Upper lobe of right lung (tissue), 1 donor: ENCODE results near the gene LRMDA. TPM values are rescaled to one million over a fixed set of nuclear protein-coding genes. Genes with fewer than 3 reads are reported as not detected.

Source experiments
- ATAC-seq: fragments of 200-7000 bp; cut with Tn5 transposase; one replicate; pipeline ENCODE4 v1.9.1; 2020; ENCODE audit warnings: mild to moderate bottlenecking, moderate library complexity
- DNase-seq: peaks from one replicate; pipeline ENCODE4 v3.0.0-alpha.2; 2020
- H3K27ac ChIP-seq: fragments of 200-600 bp; one replicate; pipeline ENCODE4 v1.8.0; 2022
- H3K27me3 ChIP-seq: fragments of 200-600 bp; one replicate; pipeline ENCODE4 v1.8.0; 2022; ENCODE audit warnings: mild to moderate bottlenecking
- H3K36me3 ChIP-seq: fragments of 200-600 bp; one replicate; pipeline ENCODE4 v1.8.0; 2022
- H3K4me1 ChIP-seq: fragments of 200-600 bp; one replicate; pipeline ENCODE4 v1.8.0; 2022
- H3K4me3 ChIP-seq: fragments of 200-600 bp; one replicate; pipeline ENCODE4 v1.8.0; 2022; ENCODE audit warnings: mild to moderate bottlenecking
- H3K9me3 ChIP-seq: fragments of 200-600 bp; one replicate; pipeline ENCODE4 v1.8.0; 2022
- intact Hi-C: fragments of 100-400 bp; cut with DNase I; formaldehyde crosslinking; loops from one replicate; pipeline ENCODE4 v1.11.0; 2022
- total RNA-seq: library from RNA; stranded (reverse); fragmentation: NEBNext Ultra II Directional; extraction: Animal tissue kit (Norgen Biotek cat#: 25700); gene quantifications from one replicate; pipeline ENCODE4 v1.2.1, GENCODE V29; 2021
- TF ChIP-seq, protein P1 (sequence below): fragments of 200-600 bp; IDR thresholded peaks from one replicate; pipeline ENCODE4 v1.8.0; 2022; ENCODE audit warnings: antibody characterized with exemption
- donor health status: DM: no; HTN: yes; CAD: no; lungs with severe emphysema.

LRMDA gene
- total RNA-seq, 1 donor from 2014 or later, result 20.0 TPM

DNA sequence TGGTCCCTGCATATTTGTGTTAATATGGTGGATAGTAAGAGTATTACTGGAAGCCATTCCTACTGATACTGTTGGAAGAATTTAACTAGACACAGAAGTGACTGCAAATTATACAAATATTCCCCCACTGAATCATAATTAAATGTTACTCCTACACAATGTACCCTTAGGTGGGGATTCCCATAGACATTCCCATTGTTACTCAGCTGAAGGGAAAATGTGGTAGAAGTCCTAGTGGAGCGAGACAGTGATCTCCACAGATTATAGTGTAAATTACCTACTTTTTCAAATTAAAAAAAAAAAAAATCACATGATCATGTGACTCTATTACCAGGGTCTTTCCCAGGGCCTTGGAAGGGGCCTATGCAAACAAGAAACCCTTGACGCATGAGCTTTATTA lies 611.8 kb downstream of the LRMDA start:
- Histone ChIP-seq H3K27me3 (no peaks in the 10 kb centered on the region), H3K9me3 (no peaks in the 10 kb centered on the region), H3K27ac (no peak overlapping the region), H3K36me3 (no peaks in the 10 kb centered on the region), H3K4me3 (no peak overlapping the region), H3K4me1 (no peaks in the 10 kb centered on the region)
- DNase-seq (no peak), ATAC-seq (no peak)
- TF ChIP-seq, protein P1, sequence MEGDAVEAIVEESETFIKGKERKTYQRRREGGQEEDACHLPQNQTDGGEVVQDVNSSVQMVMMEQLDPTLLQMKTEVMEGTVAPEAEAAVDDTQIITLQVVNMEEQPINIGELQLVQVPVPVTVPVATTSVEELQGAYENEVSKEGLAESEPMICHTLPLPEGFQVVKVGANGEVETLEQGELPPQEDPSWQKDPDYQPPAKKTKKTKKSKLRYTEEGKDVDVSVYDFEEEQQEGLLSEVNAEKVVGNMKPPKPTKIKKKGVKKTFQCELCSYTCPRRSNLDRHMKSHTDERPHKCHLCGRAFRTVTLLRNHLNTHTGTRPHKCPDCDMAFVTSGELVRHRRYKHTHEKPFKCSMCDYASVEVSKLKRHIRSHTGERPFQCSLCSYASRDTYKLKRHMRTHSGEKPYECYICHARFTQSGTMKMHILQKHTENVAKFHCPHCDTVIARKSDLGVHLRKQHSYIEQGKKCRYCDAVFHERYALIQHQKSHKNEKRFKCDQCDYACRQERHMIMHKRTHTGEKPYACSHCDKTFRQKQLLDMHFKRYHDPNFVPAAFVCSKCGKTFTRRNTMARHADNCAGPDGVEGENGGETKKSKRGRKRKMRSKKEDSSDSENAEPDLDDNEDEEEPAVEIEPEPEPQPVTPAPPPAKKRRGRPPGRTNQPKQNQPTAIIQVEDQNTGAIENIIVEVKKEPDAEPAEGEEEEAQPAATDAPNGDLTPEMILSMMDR, result no peak
- intact Hi-C loops, result no loop called here

DNA sequence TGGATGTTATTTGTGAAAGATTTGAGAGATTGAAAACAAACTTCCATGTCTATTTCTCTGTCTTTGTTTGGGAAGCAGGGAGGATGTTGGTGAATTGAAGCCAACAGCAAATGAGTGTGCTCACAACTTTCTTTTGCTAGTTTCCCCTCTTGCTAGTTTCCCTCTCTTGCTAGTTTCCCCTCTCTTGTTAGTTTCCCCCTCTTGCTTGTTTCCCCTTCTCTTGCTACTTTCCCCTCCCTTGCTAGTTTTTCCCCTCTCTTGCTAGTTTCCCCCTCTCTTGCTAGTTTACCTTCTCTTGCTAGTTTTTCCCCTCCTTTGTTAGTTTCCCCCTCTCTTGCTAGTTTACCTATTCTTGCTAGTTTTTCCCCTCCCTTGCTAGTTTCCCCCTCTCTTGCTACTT lies 613.3 kb downstream of the LRMDA start:
- intact Hi-C loops, result no loop called here
- no peak for ATAC-seq

DNA sequence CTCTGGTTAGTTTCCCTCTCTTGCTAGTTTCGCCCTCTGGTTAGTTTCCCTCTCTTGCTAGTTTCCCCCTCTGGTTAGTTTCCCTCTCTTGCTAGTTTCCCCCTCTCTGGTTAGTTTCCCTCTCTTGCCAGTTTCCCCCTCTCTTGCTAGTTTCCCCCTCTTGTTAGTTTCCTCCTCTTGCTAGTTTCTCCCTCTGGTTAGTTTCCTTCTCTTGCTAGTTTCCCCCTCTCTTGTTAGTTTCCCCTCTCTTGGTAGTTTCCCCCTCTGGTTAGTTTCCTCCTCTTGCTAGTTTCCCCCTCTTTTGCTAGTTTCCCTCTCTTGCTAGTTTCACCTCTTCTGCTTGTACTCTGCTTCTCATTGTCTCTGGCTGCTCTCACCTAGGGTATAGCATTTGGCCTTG lies 613.8 kb downstream of the LRMDA start:
- ATAC-seq (no peak), DNase-seq (no peak)
- Histone ChIP-seq H3K4me3 (no peak overlapping the region), H3K4me1 (no peaks in the 10 kb centered on the region), H3K27ac (no peak overlapping the region), H3K36me3 (no peaks in the 10 kb centered on the region), H3K9me3 (no peaks in the 10 kb centered on the region), H3K27me3 (no peaks in the 10 kb centered on the region)
- TF ChIP-seq, protein P1, result no peak
- intact Hi-C loops, result no loop called here

More for the DNA sequence above, 613.3 kb downstream of the LRMDA start:
- Histone ChIP-seq H3K4me1 (no peaks in the 10 kb centered on the region), H3K27me3 (no peaks in the 10 kb centered on the region), H3K9me3 (no peaks in the 10 kb centered on the region), H3K27ac (no peak overlapping the region), H3K36me3 (no peaks in the 10 kb centered on the region), H3K4me3 (no peak overlapping the region)
- TF ChIP-seq, protein P1, result no peak
- DNase-seq, result no peak

DNA sequence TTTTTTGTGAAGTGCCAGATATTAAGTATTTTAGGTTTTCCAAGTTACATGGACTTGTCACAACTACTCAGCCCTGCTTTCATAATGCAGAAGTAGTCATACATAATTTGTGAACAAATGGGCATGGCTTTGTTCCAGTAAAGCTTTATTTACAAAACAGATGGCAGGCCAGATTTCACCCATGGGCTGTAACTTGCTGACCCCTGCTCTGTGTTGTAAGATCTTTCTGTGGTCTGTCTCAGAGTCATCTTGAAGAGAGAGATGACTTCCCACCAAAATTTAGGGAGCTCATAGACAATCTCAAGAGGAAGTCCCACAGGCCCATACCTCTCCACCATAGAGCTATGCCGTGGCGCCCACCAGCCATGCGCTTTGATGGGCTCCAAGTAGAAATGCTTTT lies 616.1 kb downstream of the LRMDA start:
- Histone ChIP-seq H3K4me3 (no peak overlapping the region), H3K27ac (no peak overlapping the region), H3K9me3 (no peaks in the 10 kb centered on the region), H3K36me3 (no peaks in the 10 kb centered on the region), H3K27me3 (no peaks in the 10 kb centered on the region), H3K4me1 (no peaks in the 10 kb centered on the region)
- TF ChIP-seq, protein P1, result no peak
- ATAC-seq (no peak), DNase-seq (no peak)
- intact Hi-C loops, result no loop called here

DNA sequence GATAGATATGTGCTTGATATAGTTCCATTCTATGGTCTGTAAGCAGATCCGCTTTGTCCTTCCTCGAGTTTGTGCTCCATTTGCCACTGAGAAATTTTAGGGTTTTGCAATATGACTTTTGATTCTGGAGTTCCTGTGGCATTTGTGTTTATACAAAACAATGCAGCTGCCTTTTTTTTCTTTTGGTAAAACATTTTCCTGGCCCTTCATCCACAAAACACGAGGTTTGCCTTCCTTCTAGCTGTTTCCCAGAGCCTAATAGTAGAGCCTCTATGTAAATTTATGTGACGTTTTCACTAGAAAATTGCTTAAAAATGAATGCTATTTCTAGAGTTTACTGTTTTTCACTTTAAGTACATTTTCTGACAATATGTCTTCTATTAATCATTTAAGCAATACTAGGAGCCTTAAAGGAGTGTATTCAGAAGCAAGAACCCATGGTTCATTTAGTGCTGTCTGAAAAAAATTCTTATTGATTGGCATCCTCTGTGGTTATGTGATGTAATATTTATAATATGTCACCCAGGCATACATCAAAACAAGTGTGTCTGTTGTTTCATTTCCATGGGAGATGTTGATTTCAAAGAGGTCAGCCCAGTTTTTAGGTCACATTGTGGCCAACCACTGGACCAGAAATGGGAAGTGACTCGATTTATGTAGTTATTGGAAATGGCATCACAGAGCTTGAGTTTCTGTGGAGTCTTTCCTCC lies 618.3 kb downstream of the LRMDA start:
- H3K36me3 ChIP-seq, result no peaks in the 10 kb centered on the region
- intact Hi-C loops, result no loop called here
- no peak overlapping the region for H3K4me3 ChIP-seq
- TF ChIP-seq, protein P1, result no peak
- DNase-seq (no peak), ATAC-seq (peak; percentile 68)
- H3K27me3 ChIP-seq, result no peaks in the 10 kb centered on the region
- H3K27ac ChIP-seq, result no peak overlapping the region
- no peaks in the 10 kb centered on the region for H3K9me3 ChIP-seq
- no peaks in the 10 kb centered on the region for H3K4me1 ChIP-seq

DNA sequence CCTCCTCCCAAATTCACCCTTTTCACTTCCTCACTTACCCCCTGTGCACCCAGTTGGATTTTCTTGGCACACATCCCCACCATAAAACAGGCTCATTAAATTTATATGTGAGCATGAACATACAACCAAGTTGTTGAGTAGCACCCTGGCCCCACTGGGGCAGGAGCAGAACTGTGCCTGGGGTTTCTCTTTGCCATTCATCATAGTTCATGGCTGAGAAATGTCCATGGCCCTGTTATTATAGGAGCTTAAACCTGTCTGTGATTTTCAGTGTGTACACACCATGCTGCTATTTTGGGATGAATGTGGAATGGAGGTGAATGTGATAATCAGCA lies 618.8 kb downstream of the LRMDA start:
- intact Hi-C loops, result no loop called here
- H3K36me3 ChIP-seq, result no peaks in the 10 kb centered on the region
- no peaks in the 10 kb centered on the region for H3K4me1 ChIP-seq
- H3K27ac ChIP-seq, result no peak overlapping the region
- no peaks in the 10 kb centered on the region for H3K27me3 ChIP-seq
- H3K9me3 ChIP-seq, result no peaks in the 10 kb centered on the region
- DNase-seq (no peak), ATAC-seq (peak; percentile 12)
- no peak overlapping the region for H3K4me3 ChIP-seq
- TF ChIP-seq, protein P1, result no peak
